K562 (cell line): ENCODE measurements around the gene ZCCHC24. TPM values are rescaled to one million over a fixed set of nuclear protein-coding genes. Genes with fewer than 3 reads are reported as not detected.
A peak's percentile ranks its signal among the peaks of the same experiment; 100 is the strongest.

Experiments
- CBX3 ChIP-seq, 2 experiments: IDR thresholded peaks; 1 replicate in 1 of 2; 2 replicates in 1 of 2; pipeline ENCODE4 v1.6.1; 2012; ENCODE audit warnings: inconsistent platforms in 2 of 2, low read length in 2 of 2, borderline replicate concordance in 1 of 2, control low read depth in 1 of 2
- MYC ChIP-seq, 2 experiments: fragments of 250-450 bp in 1 of 2; sonication (Bioruptor Pico) in 1 of 2; IDR thresholded peaks; 2 replicates each; pipeline versions ENCODE4 v1.5.1 to v1.6.1; 2012 to 2021; ENCODE audit warnings: low read depth in 2 of 2, borderline replicate concordance in 1 of 2, improper control_type of control experiment in 1 of 2, low read length in 1 of 2, mild to moderate bottlenecking in 1 of 2, moderate library complexity in 1 of 2
- NFATC3 ChIP-seq: fragments of 450-650 bp; IDR thresholded peaks from 2 replicates; pipeline ENCODE4 v1.6.1; 2017; ENCODE audit warnings: mild to moderate bottlenecking
- NFRKB ChIP-seq: fragments of 450-650 bp; IDR thresholded peaks from 2 replicates; pipeline ENCODE4 v1.6.1; 2016; ENCODE audit warnings: low read depth
- PHF21A ChIP-seq: fragments of 450-650 bp; IDR thresholded peaks from 2 replicates; pipeline ENCODE4 v1.6.1; 2017; ENCODE audit warnings: low read depth, borderline replicate concordance
- PRMT5 ChIP-seq: sonication (generic); formaldehyde crosslinking; IDR thresholded peaks from 2 replicates; pipeline ENCODE4 v1.5.0; 2020; ENCODE audit warnings: missing genetic modification reagents
- PTBP1 ChIP-seq: fragments of 200-400 bp; formaldehyde crosslinking; IDR thresholded peaks from 2 replicates; pipeline ENCODE4 v1.6.1; 2017; ENCODE audit warnings: low read depth, low read length
- TGIF2 ChIP-seq: sonication (generic); formaldehyde crosslinking; IDR thresholded peaks from 2 replicates; pipeline ENCODE4 v1.8.1; 2022; ENCODE audit warnings: mild to moderate bottlenecking, missing genetic modification reagents, moderate library complexity
- ZBED1 ChIP-seq: IDR thresholded peaks from 2 replicates; pipeline ENCODE4 v1.6.1; 2014
- ZBTB40 ChIP-seq, 2 experiments: fragments of 450-650 bp in 1 of 2; sonication (generic) in 1 of 2; formaldehyde crosslinking in 1 of 2; IDR thresholded peaks; 2 replicates each; pipeline versions ENCODE4 v1.7.1 to v1.9.0; 2016 to 2022; ENCODE audit warnings: inconsistent platforms in 1 of 2, mild to moderate bottlenecking in 1 of 2, missing genetic modification reagents in 1 of 2
- ZNF212 ChIP-seq: fragments of 450-650 bp; formaldehyde crosslinking; IDR thresholded peaks from 2 replicates; pipeline ENCODE4 v1.4.0; 2020; ENCODE audit warnings: mild to moderate bottlenecking
- ZNF239 ChIP-seq: fragments of 250-450 bp; sonication (Bioruptor Pico); IDR thresholded peaks from 2 replicates; pipeline ENCODE4 v1.4.0; 2020; ENCODE audit warnings: mild to moderate bottlenecking
- ZNF449 ChIP-seq: fragments of 250-450 bp; sonication (Bioruptor Pico); IDR thresholded peaks from 2 replicates; pipeline ENCODE4 v1.8.0; 2022; ENCODE audit warnings: moderate library complexity, mild to moderate bottlenecking, inconsistent platforms
- ZNF76 ChIP-seq: fragments of 250-450 bp; sonication (Bioruptor Pico); IDR thresholded peaks from 2 replicates; pipeline ENCODE4 v1.4.0; 2020; ENCODE audit warnings: mild to moderate bottlenecking, moderate library complexity, borderline replicate concordance
- polyA plus RNA-seq, 8 experiments: library from polyadenylated mRNA; depleted of rRNA in 4 of 8; stranded (reverse) in 5 of 8; unstranded in 3 of 8; fragments of >200 nt; fragmentation: Nextera tagmentation in 2 of 8; fragmentation: Illumina TruSeq in 1 of 8; extraction: Ambion mirVana in 2 of 8; extraction: Trizol in 1 of 8; gene quantifications; 2 replicates each; pipeline versions ENCODE4 v1.2.1 to v1.2.3, GENCODE V29; 2011 to 2014; ENCODE audit warnings: inconsistent platforms in 1 of 8, missing spikeins in 1 of 8
- total RNA-seq, 7 experiments: library from RNA; depleted of rRNA in 6 of 7; stranded (reverse); fragments of >200 nt in 6 of 7; fragmentation: Illumina TruSeq in 2 of 7; extraction: Trizol in 2 of 7; gene quantifications; 2 replicates each; pipeline versions ENCODE4 v1.2.1 to v1.2.3, GENCODE V29; 2011 to 2021; ENCODE audit warnings: low replicate concordance in 1 of 7
- TF ChIP-seq, protein P1 (sequence below): IDR thresholded peaks from 2 replicates; pipeline ENCODE4 v1.6.1; 2012; ENCODE audit warnings: low read depth, low read length, improper control_type of control experiment, borderline replicate concordance

ZCCHC24 gene
- total and polyA plus RNA-seq, 9 of the 15 experiments (the other 6 are each of a cell fraction or from before 2014, with no cell fraction given): 0.84 to 11.0 (median 4.6) TPM

DNA sequence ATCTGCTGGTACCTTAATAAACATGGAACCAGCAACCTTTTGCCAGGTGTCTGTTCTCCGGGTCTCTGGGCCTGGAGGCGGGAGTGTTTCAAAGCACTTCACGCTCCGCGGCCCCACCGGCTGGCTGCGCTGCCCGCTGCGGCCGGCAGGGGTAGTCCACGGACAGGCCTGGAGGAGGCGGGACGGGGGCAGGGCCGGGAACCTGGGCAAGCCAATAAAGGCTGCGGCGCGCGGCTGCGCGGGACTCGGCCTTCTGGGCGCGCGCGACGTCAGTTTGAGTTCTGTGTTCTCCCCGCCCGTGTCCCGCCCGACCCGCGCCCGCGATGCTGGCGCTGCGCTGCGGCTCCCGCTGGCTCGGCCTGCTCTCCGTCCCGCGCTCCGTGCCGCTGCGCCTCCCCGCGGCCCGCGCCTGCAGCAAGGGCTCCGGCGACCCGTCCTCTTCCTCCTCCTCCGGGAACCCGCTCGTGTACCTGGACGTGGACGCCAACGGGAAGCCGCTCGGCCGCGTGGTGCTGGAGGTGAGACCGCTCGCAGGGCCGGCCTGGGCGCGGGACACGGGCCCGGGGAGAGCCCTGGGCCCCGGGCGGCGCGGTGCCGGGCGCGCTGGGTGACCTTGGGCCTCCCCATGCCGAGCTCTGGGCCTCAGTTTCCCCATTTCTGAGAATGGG is 98.1 kb downstream of the ZCCHC24 start, which contains the start of gene PPIF (continued):
- TF ChIP-seq ZBTB40 (IDR thresholded peaks at IDR 0.05) (no peak), ZBTB40 (CRISPR knock-in tag; IDR thresholded peaks at IDR 0.05) (no peak), PTBP1 (0 out of 2 replicates have a peak, but pooled peaks have one; percentile 42), NFRKB (no peak), MYC (IDR thresholded peaks at IDR 0.05; ENCODE audit: low read depth, low read length) (no peak), MYC (CRISPR knock-in tag; IDR thresholded peaks at IDR 0.05; ENCODE audit: borderline replicate concordance, low read depth) (no peak), ZNF449 (CRISPR knock-in tag) (no peak), ZBED1 (0 out of 2 replicates have a peak, but pooled peaks have one; percentile 31), CBX3 (IDR thresholded peaks at IDR 0.05; ENCODE audit: borderline replicate concordance in 1 of 2, low read length in 2 of 2) (no peak), TGIF2 (CRISPR knock-in tag) (no peak), PRMT5 (CRISPR knock-in tag) (no peak), ZNF212 (no peak), NFATC3 (no peak), ZNF239 (CRISPR knock-in tag) (no peak), PHF21A (0 out of 2 replicates have a peak, but pooled peaks have one; percentile 35), ZNF76 (CRISPR knock-in tag) (peak; percentile 15; the same call in 1 of the 2 replicates)
- TF ChIP-seq, protein P1, sequence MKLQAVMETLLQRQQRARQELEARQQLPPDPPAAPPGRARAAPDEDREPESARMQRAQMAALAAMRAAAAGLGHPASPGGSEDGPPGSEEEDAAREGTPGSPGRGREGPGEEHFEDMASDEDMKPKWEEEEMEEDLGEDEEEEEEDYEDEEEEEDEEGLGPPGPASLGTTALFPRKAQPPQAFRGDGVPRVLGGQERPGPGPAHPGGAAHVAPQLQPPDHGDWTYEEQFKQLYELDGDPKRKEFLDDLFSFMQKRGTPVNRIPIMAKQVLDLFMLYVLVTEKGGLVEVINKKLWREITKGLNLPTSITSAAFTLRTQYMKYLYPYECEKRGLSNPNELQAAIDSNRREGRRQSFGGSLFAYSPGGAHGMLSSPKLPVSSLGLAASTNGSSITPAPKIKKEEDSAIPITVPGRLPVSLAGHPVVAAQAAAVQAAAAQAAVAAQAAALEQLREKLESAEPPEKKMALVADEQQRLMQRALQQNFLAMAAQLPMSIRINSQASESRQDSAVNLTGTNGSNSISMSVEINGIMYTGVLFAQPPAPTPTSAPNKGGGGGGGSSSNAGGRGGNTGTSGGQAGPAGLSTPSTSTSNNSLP: no peak
